ENCODE results near the gene RNASEH2A. TPM values are rescaled to one million over a fixed set of nuclear protein-coding genes. Genes with fewer than 3 reads are reported as not detected.

Gene RNASEH2A
- total and polyA plus RNA-seq, 2 experiments from 2014 or later, result 16.9 to 32.3 TPM

DNA sequence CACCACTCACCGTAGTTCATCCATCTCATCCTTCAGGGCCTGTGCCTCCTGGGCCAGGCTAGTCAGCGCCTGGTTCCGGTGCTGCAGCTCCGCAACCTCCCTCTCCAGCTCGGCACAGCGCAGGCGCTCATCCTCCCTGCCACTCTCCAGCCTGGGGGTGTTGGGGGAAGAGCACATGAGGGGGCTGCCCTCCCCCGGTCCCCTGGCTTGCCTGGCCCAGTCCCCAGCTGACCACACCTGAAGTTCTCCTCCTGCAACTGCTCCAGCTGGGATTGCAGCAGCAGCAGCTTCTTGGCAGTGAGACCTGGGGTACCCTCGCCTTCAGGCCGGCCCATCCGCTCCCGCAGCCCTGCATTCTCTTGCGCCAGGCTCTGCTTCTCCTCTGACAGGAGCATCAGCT lies 35.5 kb upstream of the RNASEH2A start:
- Histone ChIP-seq H3K9me3 (ENCODE audit: low read depth) (no peaks in the 10 kb centered on the region), H3K36me3 (ENCODE audit: low read depth) (no peaks in the 10 kb centered on the region), H3K4me2 (ENCODE audit: unreplicated experiment) (no peak overlapping the region), H4K20me1 (ENCODE audit: insufficient read depth) (no peaks in the 10 kb centered on the region), H3K9me2 (ENCODE audit: insufficient read depth) (no peaks in the 10 kb centered on the region), H3K27ac (no peak overlapping the region), H3K4me3 (no peak overlapping the region), H3K27me3 (replicated peaks; ENCODE audit: insufficient read depth) (no peaks in the 10 kb centered on the region), H2AFZ (no peak overlapping the region), H3F3A (ENCODE audit: insufficient read depth) (peaks cover 14% of the 10 kb centered on the region; the same call in 1 of the 2 replicates), H3K4me1 (ENCODE audit: insufficient read depth) (peaks cover 6% of the 10 kb centered on the region; the same call in 1 of the 2 replicates), H3K79me2 (ENCODE audit: insufficient read depth) (no peaks in the 10 kb centered on the region), H3K9ac (no peak overlapping the region)
- in situ Hi-C loops (cut with MboI), result no loop called here
- no peak for TF ChIP-seq EZH2phosphoT487 (IDR thresholded peaks at IDR 0.05; ENCODE audit: insufficient read depth, low read depth)
- no peak for TF ChIP-seq EZH2 (IDR thresholded peaks at IDR 0.05; ENCODE audit: insufficient read depth, poor library complexity, severe bottlenecking)
- no peak for DNase-seq
- 95 to 97% methylated on average over 12 to 13 of the region's 13 CpGs for WGBS, 2 experiments (ENCODE audit: low coverage in 1 of 2, low lambda C conversion rate in 2 of 2, missing lambda C conversion rate in 2 of 2)

DNA sequence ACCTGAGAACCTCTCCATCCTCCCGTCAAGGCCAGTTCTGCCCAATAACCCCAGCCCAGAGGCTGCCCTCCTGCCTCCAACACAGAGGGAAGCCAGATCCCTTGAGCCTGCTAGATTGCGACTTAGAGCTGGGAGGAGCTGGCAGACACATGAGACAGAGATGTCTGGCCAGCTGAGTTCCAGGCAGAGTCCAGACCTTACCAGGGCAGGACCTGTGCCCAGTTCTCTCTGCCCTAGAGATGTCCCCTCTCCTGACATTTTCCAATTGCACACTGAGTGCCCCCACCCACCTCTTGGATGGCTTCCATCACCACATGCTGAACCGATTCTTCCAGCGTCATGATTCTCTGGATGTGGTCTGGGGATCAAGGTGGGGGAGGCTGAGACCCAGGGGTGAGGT lies 34.1 kb upstream of the RNASEH2A start:
- Histone ChIP-seq H3K4me3 (no peak overlapping the region), H3K27ac (no peak overlapping the region), H3K4me2 (ENCODE audit: unreplicated experiment) (no peak overlapping the region), H3F3A (ENCODE audit: insufficient read depth) (peaks cover 14% of the 10 kb centered on the region; the same call in 1 of the 2 replicates), H3K9ac (no peak overlapping the region), H3K27me3 (replicated peaks; ENCODE audit: insufficient read depth) (no peaks in the 10 kb centered on the region), H3K9me3 (ENCODE audit: low read depth) (no peaks in the 10 kb centered on the region), H4K20me1 (ENCODE audit: insufficient read depth) (no peaks in the 10 kb centered on the region), H3K36me3 (ENCODE audit: low read depth) (no peaks in the 10 kb centered on the region), H3K4me1 (ENCODE audit: insufficient read depth) (peaks cover 6% of the 10 kb centered on the region; the same call in 1 of the 2 replicates), H2AFZ (no peak overlapping the region), H3K79me2 (ENCODE audit: insufficient read depth) (no peaks in the 10 kb centered on the region), H3K9me2 (ENCODE audit: insufficient read depth) (no peaks in the 10 kb centered on the region)
- WGBS, 2 experiments (ENCODE audit: low coverage in 1 of 2, low lambda C conversion rate in 2 of 2, missing lambda C conversion rate in 2 of 2), result 32% methylated on average over 4 of the region's 4 CpGs
- TF ChIP-seq EZH2 (IDR thresholded peaks at IDR 0.05; ENCODE audit: insufficient read depth, poor library complexity, severe bottlenecking), result no peak
- no peak for TF ChIP-seq EZH2phosphoT487 (IDR thresholded peaks at IDR 0.05; ENCODE audit: insufficient read depth, low read depth)
- in situ Hi-C loops (cut with MboI), result no loop called here
- no peak for DNase-seq

DNA sequence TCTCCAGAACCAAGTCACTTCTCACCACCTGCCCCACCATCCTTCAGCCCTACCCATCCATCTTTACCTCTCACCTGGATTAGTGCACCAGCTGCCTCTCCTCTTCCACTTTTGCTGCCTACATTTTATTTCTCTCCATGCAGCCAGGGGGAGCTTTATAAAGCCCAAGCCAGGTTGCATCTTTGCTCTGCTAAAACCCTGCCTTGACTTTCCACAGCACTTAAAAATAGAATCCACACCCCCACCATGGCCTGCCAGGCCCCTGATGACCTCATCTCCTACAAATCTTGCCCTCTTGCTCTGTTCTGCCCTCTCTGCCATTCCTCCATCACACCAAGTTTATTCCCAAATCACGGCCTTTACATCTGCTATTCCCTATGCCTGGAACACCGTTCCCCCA lies 32.8 kb upstream of the RNASEH2A start:
- TF ChIP-seq EZH2phosphoT487 (IDR thresholded peaks at IDR 0.05; ENCODE audit: insufficient read depth, low read depth) (no peak), EZH2 (IDR thresholded peaks at IDR 0.05; ENCODE audit: insufficient read depth, poor library complexity, severe bottlenecking) (no peak)

DNA sequence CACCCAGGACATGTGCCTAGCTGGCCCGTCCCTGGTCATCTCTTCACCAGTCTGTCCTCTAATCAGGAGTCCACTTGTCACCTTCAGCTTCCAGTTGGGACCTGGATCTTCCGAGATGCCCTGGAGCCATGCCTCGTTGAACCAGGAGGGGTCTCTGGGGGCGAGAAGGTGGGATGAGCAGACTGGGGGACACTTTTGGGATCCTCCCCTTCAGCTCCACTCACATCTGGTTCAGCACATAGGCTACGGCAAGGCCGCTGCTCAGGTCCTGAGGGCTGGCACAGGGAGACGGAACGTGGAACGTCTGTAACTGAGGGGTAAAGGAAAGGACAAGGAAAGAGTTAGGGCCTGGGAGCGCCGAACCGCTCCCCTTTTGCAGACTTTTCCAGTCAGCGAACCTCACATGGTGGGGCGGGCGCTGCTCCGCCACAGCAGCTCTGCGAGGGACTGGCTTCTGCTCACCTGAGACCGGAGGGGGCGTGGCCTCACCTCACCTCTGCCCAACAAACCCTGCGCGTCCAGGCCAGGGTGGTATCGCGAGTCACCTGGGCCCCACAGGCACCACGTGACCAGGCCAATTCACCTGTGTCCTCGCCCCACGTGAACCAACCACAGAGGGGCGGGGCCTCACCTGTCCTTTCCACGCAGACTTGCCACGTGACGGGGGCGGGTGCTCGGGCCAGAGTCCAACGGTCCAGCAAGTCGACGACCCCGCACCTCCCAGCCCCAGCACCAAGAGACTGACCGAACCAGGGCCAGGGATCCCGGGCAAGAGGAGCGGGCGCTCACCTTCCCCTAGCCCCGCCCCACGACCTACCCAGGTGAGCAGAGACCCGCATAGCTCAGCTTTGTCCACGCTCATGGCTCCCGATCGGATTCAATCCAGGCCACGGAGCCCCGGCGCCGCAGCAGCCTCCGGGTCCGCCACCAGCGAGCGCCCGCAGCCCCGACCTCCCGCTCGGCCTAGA lies 31.5 kb upstream of the RNASEH2A start, which contains the start of gene HOOK2:
TSS of gene HOOK2 (minus strand) at position 965 of the 968 bp plus-strand sequence. CDS start at position 862, 103 bp downstream.
- no peak for DNase-seq
- Histone ChIP-seq H2AFZ (peak within 1 kb of the TSS; percentile 84), H3K4me2 (ENCODE audit: unreplicated experiment) (peak within 1 kb of the TSS; percentile 71), H3F3A (ENCODE audit: insufficient read depth) (peaks cover 30% of the 10 kb centered on the region), H3K27me3 (replicated peaks; ENCODE audit: insufficient read depth) (no peaks in the 10 kb centered on the region), H4K20me1 (ENCODE audit: insufficient read depth) (no peaks in the 10 kb centered on the region), H3K36me3 (ENCODE audit: low read depth) (no peaks in the 10 kb centered on the region), H3K79me2 (ENCODE audit: insufficient read depth) (no peaks in the 10 kb centered on the region), H3K27ac (peak within 1 kb of the TSS; percentile 47), H3K9me3 (ENCODE audit: low read depth) (no peaks in the 10 kb centered on the region), H3K4me3 (peak within 1 kb of the TSS; percentile 78), H3K9ac (peak within 1 kb of the TSS; percentile 79), H3K4me1 (ENCODE audit: insufficient read depth) (peaks cover 17% of the 10 kb centered on the region), H3K9me2 (ENCODE audit: insufficient read depth) (no peaks in the 10 kb centered on the region)
- in situ Hi-C loops (cut with MboI), result no loop called here
- TF ChIP-seq EZH2phosphoT487 (IDR thresholded peaks at IDR 0.05; ENCODE audit: insufficient read depth, low read depth), result no peak
- no peak for TF ChIP-seq EZH2 (IDR thresholded peaks at IDR 0.05; ENCODE audit: insufficient read depth, poor library complexity, severe bottlenecking)
- 20 to 21% methylated on average over 47 to 48 of the region's 58 CpGs for WGBS, 2 experiments (ENCODE audit: low coverage in 1 of 2, low lambda C conversion rate in 2 of 2, missing lambda C conversion rate in 2 of 2)

More for the DNA sequence above, 32.8 kb upstream of the RNASEH2A start:
- no peak overlapping the region for H3K4me3 ChIP-seq
- H3K9ac ChIP-seq, result no peak overlapping the region
- H3K9me3 ChIP-seq (ENCODE audit: low read depth), result no peaks in the 10 kb centered on the region
- peak; percentile 65 for DNase-seq
- H3K36me3 ChIP-seq (ENCODE audit: low read depth), result no peaks in the 10 kb centered on the region
- H3F3A ChIP-seq (ENCODE audit: insufficient read depth), result peaks cover 17% of the 10 kb centered on the region; the same call in 1 of the 2 replicates
- no peaks in the 10 kb centered on the region for H4K20me1 ChIP-seq (ENCODE audit: insufficient read depth)
- H3K4me2 ChIP-seq (ENCODE audit: unreplicated experiment), result no peak overlapping the region
- no peaks in the 10 kb centered on the region for H3K9me2 ChIP-seq (ENCODE audit: insufficient read depth)
- H3K27me3 ChIP-seq (replicated peaks; ENCODE audit: insufficient read depth), result no peaks in the 10 kb centered on the region
- H3K27ac ChIP-seq, result no peak overlapping the region
- in situ Hi-C loops (cut with MboI), result no loop called here
- WGBS, 2 experiments (ENCODE audit: low coverage in 1 of 2, low lambda C conversion rate in 2 of 2, missing lambda C conversion rate in 2 of 2), result 75 to 88% methylated on average over 2 of the region's 2 CpGs
- H3K4me1 ChIP-seq (ENCODE audit: insufficient read depth), result peaks cover 6% of the 10 kb centered on the region; the same call in 1 of the 2 replicates
- H3K79me2 ChIP-seq (ENCODE audit: insufficient read depth), result no peaks in the 10 kb centered on the region
- no peak overlapping the region for H2AFZ ChIP-seq
